ENCODE measurements around the gene ZNF500. TPM values are rescaled to one million over a fixed set of nuclear protein-coding genes. Genes with fewer than 3 reads are reported as not detected.
A peak's percentile ranks its signal among the peaks of the same experiment; 100 is the strongest.

The ZNF500 gene
- total and polyA plus RNA-seq, 2 experiments from 2014 or later: 5.8 to 15.3 TPM

DNA sequence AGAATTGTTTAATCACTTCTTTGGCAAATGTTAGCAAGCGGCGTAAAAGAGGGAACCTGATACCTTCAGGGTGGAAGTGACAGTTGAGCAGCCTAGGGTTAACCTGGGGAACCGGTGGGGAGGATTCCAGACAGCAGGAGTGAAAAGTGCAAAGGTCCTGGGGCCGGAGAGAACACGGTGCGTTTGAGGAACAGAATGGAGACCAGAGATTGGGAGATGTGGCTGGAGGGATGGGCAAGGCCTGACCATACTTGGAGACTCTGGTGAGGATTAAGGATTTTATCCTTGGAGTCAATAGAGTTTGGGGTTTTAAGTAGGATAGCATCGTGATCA, 2.3 kb upstream of the ZNF500 start:
- H3K4me1 Mint-ChIP-seq: peaks cover 23% of the 10 kb centered on the region
- ATAC-seq (no peak), DNase-seq (ENCODE audit: low spot score) (no peak)
- Histone ChIP-seq H3K79me2 (replicated peaks; ENCODE audit: insufficient read depth) (peaks cover 17% of the 10 kb centered on the region), H3K9me2 (ENCODE audit: insufficient read depth) (no peaks in the 10 kb centered on the region), H3K27ac (ENCODE audit: low read depth) (no peak overlapping the region), H3K4me1 (ENCODE audit: insufficient read depth) (peaks cover 19% of the 10 kb centered on the region), H2AFZ (peak overlapping the region; percentile 90), H3K4me3 (peak overlapping the region; percentile 94), H4K20me1 (replicated peaks; ENCODE audit: insufficient read depth) (no peaks in the 10 kb centered on the region), H3F3A (replicated peaks; ENCODE audit: low read depth) (peaks cover 17% of the 10 kb centered on the region; the same call in 1 of the 2 replicates), H3K36me3 (ENCODE audit: insufficient read depth) (no peaks in the 10 kb centered on the region), H3K27me3 (ENCODE audit: insufficient read depth) (no peaks in the 10 kb centered on the region), H3K4me2 (peak overlapping the region; percentile 89)
- H3K27me3 Mint-ChIP-seq (ENCODE audit: insufficient read depth, low read depth, poor library complexity): peaks cover 15% of the 10 kb centered on the region
- no peaks in the 10 kb centered on the region for H3K9me3 Mint-ChIP-seq
- no peak overlapping the region for H3K27ac Mint-ChIP-seq
- TF ChIP-seq POLR2AphosphoS5 (IDR thresholded peaks at IDR 0.05; ENCODE audit: low read depth) (no peak), JUNB (IDR thresholded peaks at IDR 0.05; ENCODE audit: unreplicated experiment) (no peak), STAT1 (IDR thresholded peaks at IDR 0.05; ENCODE audit: unreplicated experiment) (no peak), CREB1 (CRISPR knock-in tag; IDR thresholded peaks at IDR 0.05; ENCODE audit: low read depth) (no peak), EZH2phosphoT487 (IDR thresholded peaks at IDR 0.05; ENCODE audit: unreplicated experiment) (no peak), EZH2 (IDR thresholded peaks at IDR 0.05; ENCODE audit: low read depth, unreplicated experiment) (no peak), NANOG (IDR thresholded peaks at IDR 0.05; ENCODE audit: borderline replicate concordance) (no peak)
- TF ChIP-seq, protein P1, sequence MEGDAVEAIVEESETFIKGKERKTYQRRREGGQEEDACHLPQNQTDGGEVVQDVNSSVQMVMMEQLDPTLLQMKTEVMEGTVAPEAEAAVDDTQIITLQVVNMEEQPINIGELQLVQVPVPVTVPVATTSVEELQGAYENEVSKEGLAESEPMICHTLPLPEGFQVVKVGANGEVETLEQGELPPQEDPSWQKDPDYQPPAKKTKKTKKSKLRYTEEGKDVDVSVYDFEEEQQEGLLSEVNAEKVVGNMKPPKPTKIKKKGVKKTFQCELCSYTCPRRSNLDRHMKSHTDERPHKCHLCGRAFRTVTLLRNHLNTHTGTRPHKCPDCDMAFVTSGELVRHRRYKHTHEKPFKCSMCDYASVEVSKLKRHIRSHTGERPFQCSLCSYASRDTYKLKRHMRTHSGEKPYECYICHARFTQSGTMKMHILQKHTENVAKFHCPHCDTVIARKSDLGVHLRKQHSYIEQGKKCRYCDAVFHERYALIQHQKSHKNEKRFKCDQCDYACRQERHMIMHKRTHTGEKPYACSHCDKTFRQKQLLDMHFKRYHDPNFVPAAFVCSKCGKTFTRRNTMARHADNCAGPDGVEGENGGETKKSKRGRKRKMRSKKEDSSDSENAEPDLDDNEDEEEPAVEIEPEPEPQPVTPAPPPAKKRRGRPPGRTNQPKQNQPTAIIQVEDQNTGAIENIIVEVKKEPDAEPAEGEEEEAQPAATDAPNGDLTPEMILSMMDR (conservative IDR thresholded peaks at IDR 0.05; ENCODE audit: low read depth in 2 of 2): no peak
- TF ChIP-seq, protein P2, sequence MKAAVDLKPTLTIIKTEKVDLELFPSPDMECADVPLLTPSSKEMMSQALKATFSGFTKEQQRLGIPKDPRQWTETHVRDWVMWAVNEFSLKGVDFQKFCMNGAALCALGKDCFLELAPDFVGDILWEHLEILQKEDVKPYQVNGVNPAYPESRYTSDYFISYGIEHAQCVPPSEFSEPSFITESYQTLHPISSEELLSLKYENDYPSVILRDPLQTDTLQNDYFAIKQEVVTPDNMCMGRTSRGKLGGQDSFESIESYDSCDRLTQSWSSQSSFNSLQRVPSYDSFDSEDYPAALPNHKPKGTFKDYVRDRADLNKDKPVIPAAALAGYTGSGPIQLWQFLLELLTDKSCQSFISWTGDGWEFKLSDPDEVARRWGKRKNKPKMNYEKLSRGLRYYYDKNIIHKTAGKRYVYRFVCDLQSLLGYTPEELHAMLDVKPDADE (IDR thresholded peaks at IDR 0.05): no peak
- TF ChIP-seq, protein P3, sequence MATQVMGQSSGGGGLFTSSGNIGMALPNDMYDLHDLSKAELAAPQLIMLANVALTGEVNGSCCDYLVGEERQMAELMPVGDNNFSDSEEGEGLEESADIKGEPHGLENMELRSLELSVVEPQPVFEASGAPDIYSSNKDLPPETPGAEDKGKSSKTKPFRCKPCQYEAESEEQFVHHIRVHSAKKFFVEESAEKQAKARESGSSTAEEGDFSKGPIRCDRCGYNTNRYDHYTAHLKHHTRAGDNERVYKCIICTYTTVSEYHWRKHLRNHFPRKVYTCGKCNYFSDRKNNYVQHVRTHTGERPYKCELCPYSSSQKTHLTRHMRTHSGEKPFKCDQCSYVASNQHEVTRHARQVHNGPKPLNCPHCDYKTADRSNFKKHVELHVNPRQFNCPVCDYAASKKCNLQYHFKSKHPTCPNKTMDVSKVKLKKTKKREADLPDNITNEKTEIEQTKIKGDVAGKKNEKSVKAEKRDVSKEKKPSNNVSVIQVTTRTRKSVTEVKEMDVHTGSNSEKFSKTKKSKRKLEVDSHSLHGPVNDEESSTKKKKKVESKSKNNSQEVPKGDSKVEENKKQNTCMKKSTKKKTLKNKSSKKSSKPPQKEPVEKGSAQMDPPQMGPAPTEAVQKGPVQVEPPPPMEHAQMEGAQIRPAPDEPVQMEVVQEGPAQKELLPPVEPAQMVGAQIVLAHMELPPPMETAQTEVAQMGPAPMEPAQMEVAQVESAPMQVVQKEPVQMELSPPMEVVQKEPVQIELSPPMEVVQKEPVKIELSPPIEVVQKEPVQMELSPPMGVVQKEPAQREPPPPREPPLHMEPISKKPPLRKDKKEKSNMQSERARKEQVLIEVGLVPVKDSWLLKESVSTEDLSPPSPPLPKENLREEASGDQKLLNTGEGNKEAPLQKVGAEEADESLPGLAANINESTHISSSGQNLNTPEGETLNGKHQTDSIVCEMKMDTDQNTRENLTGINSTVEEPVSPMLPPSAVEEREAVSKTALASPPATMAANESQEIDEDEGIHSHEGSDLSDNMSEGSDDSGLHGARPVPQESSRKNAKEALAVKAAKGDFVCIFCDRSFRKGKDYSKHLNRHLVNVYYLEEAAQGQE (IDR thresholded peaks at IDR 0.05; ENCODE audit: unreplicated experiment): no peak
- H3K4me3 Mint-ChIP-seq: peak overlapping the region; percentile 80
- H3K36me3 Mint-ChIP-seq (ENCODE audit: low read depth): peaks cover 10% of the 10 kb centered on the region

Measured in GM23338 (cell line).